Measurements from ENCODE around the gene PTBP1. TPM values are rescaled to one million over a fixed set of nuclear protein-coding genes. Genes with fewer than 3 reads are reported as not detected.

Gene PTBP1
- total and polyA plus RNA-seq, 2 of the 13 experiments (the other 11 are each of a cell fraction or from before 2014, with no cell fraction given) = 195 to 288 TPM

- TF ChIP-seq ZFP36L1 (CRISPR knock-in tag; IDR thresholded peaks at IDR 0.05) (no peak), DMTF1 (CRISPR knock-in tag; IDR thresholded peaks at IDR 0.05) (no peak), ZNF777 (CRISPR knock-in tag; IDR thresholded peaks at IDR 0.05) (no peak), ZNF12 (CRISPR knock-in tag; IDR thresholded peaks at IDR 0.05) (no peak), ZNF616 (CRISPR knock-in tag; IDR thresholded peaks at IDR 0.05; ENCODE audit: low read depth) (no peak)
- TF ChIP-seq, protein P1, sequence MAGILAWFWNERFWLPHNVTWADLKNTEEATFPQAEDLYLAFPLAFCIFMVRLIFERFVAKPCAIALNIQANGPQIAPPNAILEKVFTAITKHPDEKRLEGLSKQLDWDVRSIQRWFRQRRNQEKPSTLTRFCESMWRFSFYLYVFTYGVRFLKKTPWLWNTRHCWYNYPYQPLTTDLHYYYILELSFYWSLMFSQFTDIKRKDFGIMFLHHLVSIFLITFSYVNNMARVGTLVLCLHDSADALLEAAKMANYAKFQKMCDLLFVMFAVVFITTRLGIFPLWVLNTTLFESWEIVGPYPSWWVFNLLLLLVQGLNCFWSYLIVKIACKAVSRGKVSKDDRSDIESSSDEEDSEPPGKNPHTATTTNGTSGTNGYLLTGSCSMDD (CRISPR knock-in tag; IDR thresholded peaks at IDR 0.05) = no peak
Measured at GRCh38 chr19:854549-854948, 57.3 kb downstream of the PTBP1 start (continued).

- no peak for FAIRE-seq
- ATAC-seq = no peak
Measured at GRCh38 chr19:855142-855541, 57.9 kb downstream of the PTBP1 start.

More at GRCh38 chr19:855142-855541, 57.9 kb downstream of the PTBP1 start:
- no peak overlapping the region for H3K4me3 ChIP-seq (replicated peaks in 1 of 3; ENCODE audit: insufficient read depth in 1 of 3, low read depth in 2 of 3, low read length in 3 of 3)
- in situ Hi-C loops (cut with HindIII; ENCODE audit: extremely low pct_ligation_motif_present, low pct_unique_long_range_greater_than_20kb) = loop anchor here (10.0 kb wide), 1 partner anchor 90 kb away; no protein-coding TSS in a partner anchor
- H3K9me3 ChIP-seq (ENCODE audit: low read length) = no peaks in the 10 kb centered on the region
- H3K79me2 ChIP-seq (ENCODE audit: insufficient read depth, low read length) = no peaks in the 10 kb centered on the region
- TF ChIP-seq, protein P1 (CRISPR knock-in tag; IDR thresholded peaks at IDR 0.05) = no peak
- TF ChIP-seq SAFB2 (CRISPR knock-in tag; IDR thresholded peaks at IDR 0.05; ENCODE audit: borderline replicate concordance, low read depth) (no peak), TSC22D2 (CRISPR knock-in tag; IDR thresholded peaks at IDR 0.05; ENCODE audit: borderline replicate concordance) (no peak), ZBTB8A (CRISPR knock-in tag; IDR thresholded peaks at IDR 0.05; ENCODE audit: borderline replicate concordance, low read depth) (no peak)
- TF ChIP-seq, protein P2, sequence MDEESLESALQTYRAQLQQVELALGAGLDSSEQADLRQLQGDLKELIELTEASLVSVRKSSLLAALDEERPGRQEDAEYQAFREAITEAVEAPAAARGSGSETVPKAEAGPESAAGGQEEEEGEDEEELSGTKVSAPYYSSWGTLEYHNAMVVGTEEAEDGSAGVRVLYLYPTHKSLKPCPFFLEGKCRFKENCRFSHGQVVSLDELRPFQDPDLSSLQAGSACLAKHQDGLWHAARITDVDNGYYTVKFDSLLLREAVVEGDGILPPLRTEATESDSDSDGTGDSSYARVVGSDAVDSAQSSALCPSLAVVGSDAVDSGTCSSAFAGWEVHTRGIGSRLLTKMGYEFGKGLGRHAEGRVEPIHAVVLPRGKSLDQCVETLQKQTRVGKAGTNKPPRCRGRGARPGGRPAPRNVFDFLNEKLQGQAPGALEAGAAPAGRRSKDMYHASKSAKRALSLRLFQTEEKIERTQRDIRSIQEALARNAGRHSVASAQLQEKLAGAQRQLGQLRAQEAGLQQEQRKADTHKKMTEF (CRISPR knock-in tag; IDR thresholded peaks at IDR 0.05) = no peak
- peaks cover 2 to 14% of the 10 kb centered on the region in 2 experiments; a peak in 4 of 5 replicates for H3K27me3 ChIP-seq (ENCODE audit: control insufficient read depth in 1 of 2, insufficient read depth in 2 of 2, low read length in 2 of 2)
- H3K27ac ChIP-seq (ENCODE audit: extremely low read length, insufficient read depth, low read length) = no peak overlapping the region
- no peak overlapping the region for H3K4me2 ChIP-seq (ENCODE audit: low read depth, low read length)
- BruUV-seq (replicated peaks) = no TSS peak
- WGBS (ENCODE audit: low lambda C conversion rate) = 64% methylated on average over 8 of the region's 12 CpGs
- H3K9ac ChIP-seq (ENCODE audit: insufficient read depth, low read depth, low read length) = no peak overlapping the region
- intact Hi-C loops (cut with micrococcal nuclease; ENCODE audit: unreplicated experiment) = loop anchor here (5.0 kb wide), 1 partner anchor 83 kb away; no protein-coding TSS in a partner anchor
- ChIA-PET CTCF (ENCODE audit: low intra/inter-chr PET ratio, low total read pairs) (no interaction called here), POLR2A (no interaction called here)
- H4K20me1 ChIP-seq (ENCODE audit: insufficient read depth, low read length) = no peaks in the 10 kb centered on the region
- DNase-seq (ENCODE audit: low spot score) = no peak
- H3K4me1 ChIP-seq (ENCODE audit: insufficient read depth, low read length) = peaks cover 29% of the 10 kb centered on the region
- no peak overlapping the region for H2AFZ ChIP-seq (ENCODE audit: low read length)
- H3K36me3 ChIP-seq (replicated peaks in 1 of 2; ENCODE audit: control insufficient read depth in 1 of 2, insufficient read depth in 2 of 2, low read length in 2 of 2) = no peaks in the 10 kb centered on the region
